Measurements from ENCODE around the gene USF2.

DNA sequence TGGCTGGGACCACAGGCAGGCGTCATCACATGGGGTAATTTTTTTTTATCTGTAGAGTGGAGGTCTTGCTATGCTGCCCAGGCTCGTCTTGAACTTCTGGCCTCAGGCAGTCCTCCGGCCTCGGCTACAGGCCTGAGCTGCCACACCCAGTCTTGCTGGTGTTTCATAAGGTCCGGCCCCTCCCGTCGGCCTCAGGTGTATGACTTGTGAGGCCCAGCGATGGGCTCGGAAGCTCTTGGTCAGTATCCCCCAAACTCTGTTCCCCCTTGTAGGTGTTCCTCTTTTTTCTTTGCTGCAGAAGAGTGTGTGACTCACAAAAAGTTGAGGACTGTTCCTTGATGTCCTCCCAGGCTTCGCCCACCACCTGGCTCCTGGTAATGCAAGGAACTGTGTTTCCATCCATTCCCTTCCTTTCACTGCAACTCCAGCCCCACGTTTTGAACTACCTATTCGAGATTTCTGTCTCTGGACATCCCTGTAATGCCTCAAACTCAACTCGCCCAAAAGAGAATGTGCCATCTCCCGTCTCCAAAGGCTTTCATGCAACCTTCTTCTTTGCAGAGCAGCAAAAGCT is 5.0 kb downstream of the USF2 start:
- TF ChIP-seq CTCF (IDR thresholded peaks at IDR 0.05; ENCODE audit: insufficient read depth, low read depth, low read length) (no peak), EZH2 (IDR thresholded peaks at IDR 0.05; ENCODE audit: insufficient read depth, low read length) (no peak)
